Peyer's patch (tissue), 4 donors: Measurements from ENCODE around the gene CAB39L.

Experiments
- CTCF ChIP-seq, 6 experiments: fragments of 450-650 bp in 4 of 6; fragments of 200-600 bp in 2 of 6; sonication (generic) in 1 of 6; IDR thresholded peaks; one replicate each; pipeline ENCODE4 v1.5.1; 2017 to 2019; ENCODE audit warnings: antibody characterized with exemption in 6 of 6, mild to moderate bottlenecking in 3 of 6, moderate library complexity in 1 of 6
- POLR2A ChIP-seq, 2 donors: fragments of 450-650 bp; IDR thresholded peaks; one replicate each; pipeline ENCODE4 v1.5.1; 2017; ENCODE audit warnings: antibody characterized with exemption in 2 of 2, mild to moderate bottlenecking in 2 of 2, moderate library complexity in 2 of 2

GRCh38 chr13:49464621-49465325, 20.9 kb upstream of the CAB39L start:
- TF ChIP-seq CTCF (IDR thresholded peaks at IDR 0.05) (no peak), POLR2A (IDR thresholded peaks at IDR 0.05) (no peak)
